ENCODE measurements around the gene ALDH7A1.

The ALDH7A1 gene

GRCh38 chr5:126568206-126568755 is 26.7 kb downstream of the ALDH7A1 start:
- TF ChIP-seq SIN3A (IDR thresholded peaks at IDR 0.05; ENCODE audit: borderline replicate concordance, insufficient read depth, low read length) (no peak), TAF1 (IDR thresholded peaks at IDR 0.05; ENCODE audit: borderline replicate concordance, insufficient read depth, low read length) (no peak), FOXP2 (optimal IDR thresholded peaks at IDR 0.05; ENCODE audit: borderline replicate concordance, extremely low read depth, extremely low read length, insufficient read depth) (no peak), POLR2AphosphoS5 (IDR thresholded peaks at IDR 0.05; ENCODE audit: low read depth, low read length) (no peak), REST (IDR thresholded peaks at IDR 0.05; ENCODE audit: insufficient read depth in 1 of 2, low read depth in 2 of 2, low read length in 2 of 2) (no peak)

DNA sequence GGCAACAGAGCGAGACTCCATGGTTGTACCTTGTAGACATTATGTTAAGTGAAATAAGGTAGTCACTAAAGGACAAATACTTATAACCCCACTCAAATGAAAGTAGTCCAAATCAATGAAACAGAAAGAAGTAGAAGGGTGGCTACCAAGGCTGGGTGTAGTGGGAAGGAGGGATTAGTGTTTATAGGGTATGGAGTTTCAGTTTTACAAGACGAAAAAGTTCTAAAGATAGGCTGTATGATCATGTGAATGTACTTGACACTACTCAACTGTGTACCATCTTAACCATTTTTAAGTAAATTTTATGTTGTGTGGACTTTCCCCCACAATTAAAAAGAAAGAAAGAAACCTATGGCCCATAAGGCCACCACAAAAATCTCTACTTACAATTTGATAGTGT is 32.2 kb downstream of the ALDH7A1 start:
- TF ChIP-seq POLR2AphosphoS5 (IDR thresholded peaks at IDR 0.05; ENCODE audit: low read depth, low read length) (no peak), REST (IDR thresholded peaks at IDR 0.05; ENCODE audit: insufficient read depth in 1 of 2, low read depth in 2 of 2, low read length in 2 of 2) (no peak), FOXP2 (optimal IDR thresholded peaks at IDR 0.05; ENCODE audit: borderline replicate concordance, extremely low read depth, extremely low read length, insufficient read depth) (no peak)

GRCh38 chr5:126561908-126562307 is 33.1 kb downstream of the ALDH7A1 start:
- TF ChIP-seq TAF1 (IDR thresholded peaks at IDR 0.05; ENCODE audit: borderline replicate concordance, insufficient read depth, low read length), result no peak
- TF ChIP-seq POLR2AphosphoS5 (IDR thresholded peaks at IDR 0.05; ENCODE audit: low read depth, low read length), result no peak
- TF ChIP-seq FOXP2 (optimal IDR thresholded peaks at IDR 0.05; ENCODE audit: borderline replicate concordance, extremely low read depth, extremely low read length, insufficient read depth), result no peak
- no peak for TF ChIP-seq REST (IDR thresholded peaks at IDR 0.05; ENCODE audit: insufficient read depth in 1 of 2, low read depth in 2 of 2, low read length in 2 of 2)
- TF ChIP-seq SIN3A (IDR thresholded peaks at IDR 0.05; ENCODE audit: borderline replicate concordance, insufficient read depth, low read length), result no peak

DNA sequence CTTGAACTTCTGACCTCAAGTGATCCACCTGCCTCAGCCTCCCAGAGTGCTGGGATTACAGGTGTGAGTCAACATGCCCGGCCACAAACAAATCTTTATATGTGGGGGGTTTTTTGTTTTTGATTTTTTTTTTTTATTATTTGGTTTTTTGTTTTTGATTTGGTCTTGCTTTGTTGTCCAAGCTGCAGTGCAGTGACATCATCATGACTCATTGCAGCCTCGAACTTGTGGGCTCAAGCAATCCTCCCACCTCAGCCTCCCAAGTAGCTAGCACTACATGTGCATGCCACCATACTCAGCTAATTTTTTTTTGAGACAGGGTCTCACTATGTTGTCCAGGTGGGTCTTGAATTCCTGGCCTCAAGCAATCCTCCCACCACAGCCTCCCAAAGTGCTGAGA is 42.4 kb downstream of the ALDH7A1 start:
- TF ChIP-seq POLR2AphosphoS5 (IDR thresholded peaks at IDR 0.05; ENCODE audit: low read depth, low read length) (no peak), SIN3A (IDR thresholded peaks at IDR 0.05; ENCODE audit: borderline replicate concordance, insufficient read depth, low read length) (no peak), FOXP2 (optimal IDR thresholded peaks at IDR 0.05; ENCODE audit: borderline replicate concordance, extremely low read depth, extremely low read length, insufficient read depth) (no peak), TAF1 (IDR thresholded peaks at IDR 0.05; ENCODE audit: borderline replicate concordance, insufficient read depth, low read length) (no peak), REST (IDR thresholded peaks at IDR 0.05; ENCODE audit: insufficient read depth in 1 of 2, low read depth in 2 of 2, low read length in 2 of 2) (no peak)

Data from PFSK-1 (cell line).